Urinary bladder (tissue), 4 donors: ENCODE measurements around the gene S100A5. TPM values are rescaled to one million over a fixed set of nuclear protein-coding genes. Genes with fewer than 3 reads are reported as not detected.
A peak's percentile ranks its signal among the peaks of the same experiment; 100 is the strongest.

Source experiments
- DNase-seq: peaks from one replicate; pipeline ENCODE4 v3.0.0-alpha.2; 2015; ENCODE audit errors: extremely low spot score
- H3K27ac ChIP-seq: one replicate; pipeline ENCODE4 v1.5.1; 2013; ENCODE audit warnings: low read depth, mild to moderate bottlenecking, moderate library complexity
- H3K36me3 ChIP-seq: one replicate; pipeline ENCODE4 v1.6.1; 2013; ENCODE audit warnings: mild to moderate bottlenecking, moderate library complexity; ENCODE audit not compliant: insufficient read depth
- H3K4me1 ChIP-seq: one replicate; pipeline ENCODE4 v1.6.1; 2013; ENCODE audit warnings: mild to moderate bottlenecking, moderate library complexity; ENCODE audit not compliant: insufficient read depth
- H3K4me3 ChIP-seq: one replicate; pipeline ENCODE4 v1.5.1; 2013; ENCODE audit warnings: low read depth, low read length
- WGBS: extraction: QIAGEN DNeasy Blood & Tissue Kit; methylation state at CpG from one replicate; pipeline ENCODE4 v1.1.7; 2013; 5-methylcytosine and 5-hydroxymethylcytosine counted together
- polyA plus RNA-seq: library from polyadenylated mRNA; stranded (reverse); fragments of 200-250 nt; gene quantifications from one replicate; pipeline ENCODE4 v1.2.3, GENCODE V29; 2013
- total RNA-seq: library from RNA; depleted of rRNA; stranded (reverse); fragments of >200 nt; gene quantifications from one replicate; pipeline ENCODE4 v1.2.3, GENCODE V29; 2014
- donor health status: healthy with polysubstance abuse.
- donor health status: healthy.

Gene S100A5
- total and polyA plus RNA-seq, 2 donors: 0.42 TPM; not detected in 1

DNA sequence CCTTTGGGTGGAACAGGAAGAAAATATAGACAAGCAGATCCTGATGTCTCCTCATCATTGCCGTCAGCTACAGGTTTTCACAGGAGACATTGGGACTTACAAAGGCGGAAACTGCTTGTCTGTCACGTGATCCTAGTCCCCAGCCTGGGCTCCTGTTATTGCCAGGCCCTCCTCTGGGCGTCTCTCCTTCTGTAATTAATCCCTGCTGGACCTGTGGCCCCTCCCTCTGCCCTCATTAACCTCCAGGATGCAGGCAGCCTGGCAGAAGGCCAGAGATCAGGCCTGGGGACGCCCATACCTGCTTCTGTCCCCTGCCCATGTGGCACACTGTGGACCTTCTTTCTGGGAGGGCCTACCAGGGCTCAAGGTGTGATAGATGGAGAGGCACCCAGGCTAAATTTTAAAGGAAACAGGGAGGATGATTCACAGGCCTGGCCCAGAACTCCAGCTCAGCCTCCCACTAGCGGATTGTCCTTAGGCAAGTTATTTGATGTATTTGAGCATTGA lies 2.4 kb downstream of the S100A5 start:
- no peaks in the 10 kb centered on the region for H3K36me3 ChIP-seq
- no peak overlapping the region for H3K27ac ChIP-seq
- 81% methylated on average over 6 of the region's 6 CpGs for WGBS
- H3K4me3 ChIP-seq: no peak overlapping the region
- H3K4me1 ChIP-seq: peaks cover 2% of the 10 kb centered on the region
- no peak for DNase-seq

DNA sequence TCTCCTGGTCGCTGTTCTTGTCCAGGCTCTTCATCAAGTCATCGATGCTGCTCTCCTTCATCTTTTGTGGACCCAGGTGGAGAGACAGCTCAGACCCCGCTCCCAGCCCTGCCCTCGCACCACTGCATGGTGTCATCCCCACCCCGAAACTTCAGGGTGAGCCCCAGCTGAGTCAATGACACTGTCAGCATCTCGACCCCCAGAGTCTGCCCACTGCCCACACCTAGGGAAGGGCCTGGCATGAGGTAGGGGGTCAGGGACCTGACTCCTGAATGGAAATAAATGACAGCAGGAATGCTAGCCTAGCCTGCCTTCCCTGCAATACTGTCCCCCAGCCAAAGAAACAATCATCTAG lies 3.4 kb downstream of the S100A5 start:
- WGBS: 98% methylated on average over 6 of the region's 6 CpGs
- Histone ChIP-seq H3K36me3 (no peaks in the 10 kb centered on the region), H3K27ac (no peak overlapping the region), H3K4me1 (peaks cover 2% of the 10 kb centered on the region), H3K4me3 (no peak overlapping the region)
- DNase-seq: no peak

DNA sequence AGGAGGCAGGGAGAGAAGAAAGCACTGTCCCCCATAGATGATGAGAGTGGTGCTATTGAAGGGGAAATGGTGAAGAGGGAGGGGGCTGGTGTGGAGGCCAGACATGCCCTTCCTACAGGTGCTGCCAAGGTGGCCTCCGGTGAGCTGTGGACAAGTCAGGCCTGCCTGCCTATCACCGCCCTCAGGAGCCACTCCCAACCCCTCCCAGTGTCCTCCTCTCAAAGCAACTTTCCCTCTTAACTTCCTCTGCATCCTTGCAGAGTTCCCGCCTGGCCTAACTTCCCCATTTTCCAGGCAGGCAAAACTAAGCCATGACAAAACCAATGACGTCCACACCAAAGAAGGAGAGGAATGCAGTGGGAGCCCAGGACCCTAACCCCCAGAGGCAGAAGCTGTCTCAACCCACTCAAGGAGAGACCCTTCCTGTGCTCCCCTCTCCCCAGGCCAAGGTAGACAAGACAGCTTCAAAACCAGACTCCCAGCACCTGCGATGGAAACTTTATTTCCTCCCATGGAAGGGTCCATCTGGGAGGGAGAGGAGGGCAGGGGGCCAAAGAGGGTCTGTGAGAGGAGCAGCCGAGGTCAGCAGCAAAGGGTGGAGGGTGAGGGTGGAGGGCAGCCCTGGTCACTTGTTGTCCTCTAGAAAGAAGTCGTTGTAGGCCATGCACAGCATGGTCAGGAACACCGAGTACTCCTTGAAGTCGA lies 3.9 kb downstream of the S100A5 start:
- Histone ChIP-seq H3K4me3 (peak overlapping the region; percentile 48), H3K27ac (peak overlapping the region; percentile 98), H3K36me3 (no peaks in the 10 kb centered on the region), H3K4me1 (peaks cover 2% of the 10 kb centered on the region)
- DNase-seq: no peak
- WGBS: 85% methylated on average over 9 of the region's 9 CpGs

DNA sequence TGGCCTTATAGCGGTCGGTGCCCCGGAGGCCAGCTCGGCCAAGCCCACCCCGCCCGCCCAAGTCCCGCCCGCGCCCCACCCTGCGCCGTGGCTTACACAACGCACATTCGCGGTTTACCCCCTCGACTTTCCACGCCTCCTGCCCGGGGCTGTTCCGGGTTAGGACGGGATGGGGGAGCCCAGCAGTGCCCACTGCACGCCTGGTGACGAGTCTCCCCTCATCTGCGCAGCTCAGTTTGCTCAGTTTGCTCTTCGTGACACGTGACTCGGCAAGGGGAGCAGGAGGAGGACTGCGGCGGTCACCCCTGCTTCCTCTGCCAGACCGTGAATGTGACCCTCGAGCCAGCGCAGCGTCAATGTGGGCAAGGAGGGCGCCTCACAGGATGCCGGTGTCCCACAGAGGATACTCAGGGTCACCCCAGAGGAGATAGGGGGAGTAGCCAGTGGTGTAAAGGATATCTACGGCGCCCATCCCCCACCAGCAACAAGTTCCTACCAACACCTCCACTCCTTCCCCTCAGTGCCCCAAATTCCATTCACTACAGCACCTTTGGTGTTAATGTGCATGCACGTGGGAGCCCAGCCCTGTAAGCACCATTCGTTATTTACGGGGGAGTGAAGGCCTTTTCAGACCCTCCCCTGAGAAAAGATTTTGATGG lies 4.6 kb downstream of the S100A5 start:
- WGBS: 1% methylated on average over 38 of the region's 38 CpGs
- peak overlapping the region; percentile 98 for H3K27ac ChIP-seq
- H3K4me1 ChIP-seq: no peaks in the 10 kb centered on the region
- no peaks in the 10 kb centered on the region for H3K36me3 ChIP-seq
- peak overlapping the region; percentile 48 for H3K4me3 ChIP-seq
- no peak for DNase-seq

DNA sequence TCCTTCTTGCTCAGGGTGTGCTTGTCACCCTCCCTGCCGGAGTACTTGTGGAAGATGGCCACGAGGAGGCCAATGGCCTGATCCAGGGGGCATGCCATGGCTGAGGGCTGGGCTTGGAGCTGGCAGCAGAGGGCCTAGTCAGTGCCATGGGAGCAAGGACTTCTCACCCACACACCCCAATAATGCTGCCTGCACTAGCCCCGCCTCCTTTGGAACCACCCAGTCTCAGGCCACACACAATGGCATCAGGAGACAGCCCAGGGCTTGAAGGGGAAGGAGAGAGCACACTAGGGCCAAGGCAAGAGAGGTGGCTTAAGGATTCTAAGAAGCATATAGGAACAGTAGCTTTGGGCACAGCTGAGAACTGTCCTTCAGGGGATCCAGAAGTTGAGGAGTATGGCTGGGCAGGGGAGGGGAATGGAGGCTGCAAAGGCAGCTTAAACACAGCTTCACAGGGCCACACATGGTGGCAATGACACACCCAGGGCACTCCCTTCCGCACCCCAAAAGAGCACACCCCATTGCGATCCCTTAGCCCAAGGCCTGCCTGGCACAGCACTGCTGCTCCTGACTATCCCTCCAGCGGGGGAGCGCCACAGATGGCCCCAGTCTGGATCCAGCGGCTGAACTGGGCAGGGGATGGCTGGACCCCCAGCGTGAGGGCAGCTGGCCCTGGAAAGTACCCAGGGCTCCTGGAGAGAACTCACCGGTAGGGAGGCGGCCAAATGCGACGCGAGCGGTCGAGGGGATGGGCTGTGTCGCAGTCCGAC lies 5.3 kb downstream of the S100A5 start, which contains the start of gene S100A6:
Gene S100A6, minus strand, starts transcription at position 750 of the 770 bp plus-strand sequence. Its CDS starts 652 bp downstream, at position 98.
- H3K36me3 ChIP-seq: no peaks in the 10 kb centered on the region
- no peaks in the 10 kb centered on the region for H3K4me1 ChIP-seq
- DNase-seq: no peak
- peak within 1 kb of the TSS; percentile 48 for H3K4me3 ChIP-seq
- H3K27ac ChIP-seq: peak within 1 kb of the TSS; percentile 98
- 10% methylated on average over 18 of the region's 18 CpGs for WGBS

DNA sequence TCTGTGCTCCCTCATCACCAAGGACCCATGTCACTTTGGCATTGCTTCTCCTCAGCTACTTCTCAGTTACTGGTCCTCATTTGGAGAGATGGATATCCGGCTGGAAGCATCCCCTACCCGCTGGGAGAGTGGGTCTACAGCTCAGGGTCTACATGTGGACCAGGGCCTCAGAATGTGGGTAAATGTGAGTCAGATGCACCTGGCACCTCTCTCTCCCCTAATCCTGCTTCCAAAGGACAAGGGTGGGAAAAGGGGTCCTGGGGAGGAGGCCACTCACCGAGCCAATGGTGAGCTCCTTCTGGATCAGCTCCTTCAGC lies 5.9 kb downstream of the S100A5 start:
- H3K4me3 ChIP-seq: peak overlapping the region; percentile 48
- H3K36me3 ChIP-seq: no peaks in the 10 kb centered on the region
- H3K4me1 ChIP-seq: no peaks in the 10 kb centered on the region
- WGBS: 74% methylated on average over 3 of the region's 3 CpGs
- DNase-seq: no peak
- H3K27ac ChIP-seq: peak overlapping the region; percentile 98

DNA sequence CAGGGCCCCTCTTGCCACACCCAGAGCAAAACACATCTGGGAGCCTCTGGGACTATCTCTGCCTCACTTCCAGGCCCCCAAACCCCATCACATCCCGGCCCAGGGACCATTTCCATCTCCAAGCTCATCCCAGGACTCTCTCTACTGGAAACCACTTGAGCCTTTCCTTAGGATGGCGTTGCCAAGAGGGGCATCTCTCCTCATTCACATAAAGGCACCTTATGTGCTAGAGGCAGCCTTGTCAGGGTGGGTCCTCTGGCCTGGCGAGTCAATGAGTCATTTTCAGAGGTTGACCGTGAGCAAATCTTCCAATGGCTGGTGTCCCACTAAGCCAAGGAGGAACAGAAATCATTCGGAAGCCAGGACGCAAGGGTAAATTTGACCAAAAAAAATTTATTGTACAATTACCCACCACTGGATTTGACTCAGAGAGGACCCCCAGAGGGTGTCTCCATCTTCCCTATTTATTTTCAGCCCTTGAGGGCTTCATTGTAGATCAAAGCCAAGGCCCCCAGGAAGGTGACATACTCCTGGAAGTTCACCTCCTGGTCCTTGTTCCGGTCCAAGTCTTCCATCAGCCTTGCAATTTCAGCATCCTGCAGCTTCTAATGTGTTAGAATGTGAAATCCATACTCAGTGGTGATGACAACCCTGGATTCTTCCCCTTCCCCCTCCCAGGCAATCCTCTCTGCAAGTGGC lies 6.4 kb downstream of the S100A5 start:
- peak overlapping the region; percentile 48 for H3K4me3 ChIP-seq
- H3K36me3 ChIP-seq: no peaks in the 10 kb centered on the region
- H3K27ac ChIP-seq: peak overlapping the region; percentile 98
- WGBS: 64% methylated on average over 7 of the region's 7 CpGs
- no peak for DNase-seq
- no peaks in the 10 kb centered on the region for H3K4me1 ChIP-seq

DNA sequence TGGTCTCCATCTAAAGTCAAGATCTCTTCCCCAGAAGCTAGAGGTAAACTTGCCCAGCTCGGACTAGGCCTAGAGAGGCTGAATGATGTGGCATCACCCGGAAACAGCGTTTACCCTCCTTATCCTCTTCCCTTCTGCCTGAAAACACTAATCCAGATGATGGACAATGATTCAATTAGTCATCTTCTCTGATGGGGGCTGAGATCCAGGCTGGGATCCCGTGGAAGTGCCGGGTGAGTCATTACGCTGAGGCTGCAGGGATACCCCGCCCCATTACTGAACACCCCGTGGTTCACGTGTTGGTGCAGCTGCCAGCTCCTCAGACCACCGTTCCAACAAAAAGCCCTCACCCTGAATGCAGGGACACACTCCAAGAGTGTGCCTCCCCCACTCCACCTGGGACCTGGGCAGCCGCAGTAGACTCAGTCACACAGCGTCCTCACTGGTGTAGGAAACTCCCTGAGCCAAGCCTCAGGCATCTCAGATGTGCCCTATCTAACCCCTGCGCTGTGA lies 7.0 kb downstream of the S100A5 start:
- no peak for DNase-seq
- Histone ChIP-seq H3K27ac (peak overlapping the region; percentile 98), H3K4me1 (no peaks in the 10 kb centered on the region), H3K36me3 (no peaks in the 10 kb centered on the region), H3K4me3 (peak overlapping the region; percentile 18)
- 34% methylated on average over 13 of the region's 13 CpGs for WGBS

DNA sequence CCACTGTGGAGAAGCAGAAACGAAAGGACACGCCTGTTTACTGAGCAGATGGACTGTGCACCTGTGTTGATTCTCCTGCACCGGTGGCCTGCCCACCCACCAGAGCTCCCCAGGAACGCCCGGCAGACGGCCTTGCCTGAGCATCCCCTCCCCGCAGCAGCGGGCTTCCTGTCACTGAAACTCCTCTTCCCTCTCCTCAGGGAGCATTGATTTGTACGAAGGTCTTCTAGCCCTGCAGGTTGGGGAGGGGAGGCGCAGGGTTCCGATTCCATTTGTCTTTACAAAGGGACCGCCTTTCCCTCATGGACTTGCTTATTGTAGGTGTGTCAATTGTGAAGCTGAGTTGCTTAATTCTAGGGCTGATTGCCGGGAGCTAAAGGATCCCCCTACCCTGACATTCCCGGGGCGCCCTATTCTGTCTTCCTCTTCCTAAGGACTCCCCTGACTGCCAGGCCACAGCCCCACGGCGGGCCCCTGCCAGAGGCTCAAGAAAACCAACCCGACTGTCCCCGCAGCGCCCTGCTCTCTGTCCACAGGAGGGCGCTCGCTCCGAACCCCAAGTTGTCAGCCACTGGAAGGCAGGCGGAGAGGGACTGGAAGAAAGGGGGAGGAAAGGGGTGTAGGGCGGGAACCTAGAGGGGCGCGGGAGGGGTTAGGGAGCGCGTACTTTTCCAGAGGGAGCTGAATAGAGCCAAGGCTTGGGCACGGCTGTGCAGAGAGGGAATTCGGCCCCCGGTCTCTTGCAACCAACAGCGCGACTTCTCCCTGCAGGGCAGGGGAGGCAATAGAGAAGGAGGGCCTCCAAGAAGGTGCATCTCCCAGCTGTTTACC lies 7.8 kb downstream of the S100A5 start:
- WGBS: 19% methylated on average over 34 of the region's 34 CpGs
- no peaks in the 10 kb centered on the region for H3K36me3 ChIP-seq
- DNase-seq: peak; percentile 71
- peak overlapping the region; percentile 98 for H3K27ac ChIP-seq
- no peaks in the 10 kb centered on the region for H3K4me1 ChIP-seq
- H3K4me3 ChIP-seq: peak overlapping the region; percentile 18

DNA sequence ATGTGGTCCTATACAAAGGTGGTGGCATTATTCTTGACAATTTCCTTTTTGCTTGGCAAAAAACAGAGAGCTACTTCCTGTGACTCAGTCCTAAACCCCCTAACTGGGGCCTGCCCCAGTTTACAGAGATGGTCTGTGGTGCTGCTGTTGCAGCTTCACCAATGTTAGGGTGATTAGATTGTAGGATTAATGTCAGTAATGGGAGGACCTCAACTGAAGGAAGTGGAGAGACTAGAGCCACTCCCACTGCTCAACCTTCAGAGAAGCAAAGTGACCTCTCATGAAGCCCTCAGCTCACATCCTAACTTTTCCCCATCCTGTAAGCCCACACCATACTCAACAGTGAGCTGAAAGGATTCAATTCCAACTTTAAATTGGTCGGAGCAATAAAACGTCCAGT lies 8.6 kb downstream of the S100A5 start:
- H3K4me1 ChIP-seq: no peaks in the 10 kb centered on the region
- no peak overlapping the region for H3K4me3 ChIP-seq
- DNase-seq: no peak
- H3K36me3 ChIP-seq: no peaks in the 10 kb centered on the region
- 79% methylated on average over 2 of the region's 2 CpGs for WGBS
- peak overlapping the region; percentile 35 for H3K27ac ChIP-seq

DNA sequence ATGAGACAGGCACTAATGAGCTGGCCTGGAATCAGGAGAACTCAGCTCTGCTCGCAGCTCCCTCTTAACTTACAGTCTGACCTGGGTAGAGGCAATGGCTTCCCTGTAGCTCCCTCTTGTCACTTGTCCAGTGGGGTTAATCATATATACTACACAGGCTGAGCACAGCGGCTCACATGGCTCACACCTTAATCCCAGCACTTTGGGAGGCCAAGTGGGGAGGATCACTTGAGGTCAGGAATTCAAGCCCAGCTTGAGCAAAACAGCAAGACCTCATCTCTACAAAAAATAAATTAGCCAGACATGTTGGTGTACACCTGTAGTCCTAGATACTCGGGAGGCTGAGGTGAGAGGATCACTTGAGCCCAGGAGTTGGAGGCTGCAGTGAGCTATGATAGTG lies 9.1 kb downstream of the S100A5 start:
- H3K4me3 ChIP-seq: no peak overlapping the region
- no peaks in the 10 kb centered on the region for H3K4me1 ChIP-seq
- peak overlapping the region; percentile 25 for H3K27ac ChIP-seq
- no peaks in the 10 kb centered on the region for H3K36me3 ChIP-seq
- no peak for DNase-seq
- 84% methylated on average over 3 of the region's 3 CpGs for WGBS

DNA sequence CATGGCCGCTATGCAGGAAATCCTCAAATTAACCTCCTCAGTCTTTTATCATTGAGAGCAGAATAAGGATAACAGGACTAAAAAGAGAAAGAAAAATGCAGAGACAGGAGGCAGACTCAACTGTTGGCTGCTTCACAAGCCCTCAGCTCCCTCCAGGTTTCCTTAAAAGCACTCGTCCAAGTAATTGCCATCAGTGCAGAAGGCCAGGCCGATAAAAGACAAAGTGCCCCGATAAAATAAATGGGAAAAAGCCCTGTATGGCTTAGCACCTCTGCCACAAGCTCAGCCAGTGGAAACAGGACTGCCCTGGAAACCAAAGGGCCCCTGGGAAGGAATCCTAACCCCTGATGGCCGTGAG lies 13.1 kb downstream of the S100A5 start:
- H3K4me1 ChIP-seq: no peaks in the 10 kb centered on the region
- 75% methylated on average over 5 of the region's 5 CpGs for WGBS
- DNase-seq: no peak
- H3K27ac ChIP-seq: no peak overlapping the region
- no peak overlapping the region for H3K4me3 ChIP-seq
- no peaks in the 10 kb centered on the region for H3K36me3 ChIP-seq
